ENCODE results near the gene GPATCH3.
A peak's percentile ranks its signal among the peaks of the same experiment; 100 is the strongest.
"Not testable (repeated sequence)": the region's sequence is repeated elsewhere in the genome, so short reads cannot be mapped to it uniquely, and the experiment has no call there.

The GPATCH3 gene

DNA sequence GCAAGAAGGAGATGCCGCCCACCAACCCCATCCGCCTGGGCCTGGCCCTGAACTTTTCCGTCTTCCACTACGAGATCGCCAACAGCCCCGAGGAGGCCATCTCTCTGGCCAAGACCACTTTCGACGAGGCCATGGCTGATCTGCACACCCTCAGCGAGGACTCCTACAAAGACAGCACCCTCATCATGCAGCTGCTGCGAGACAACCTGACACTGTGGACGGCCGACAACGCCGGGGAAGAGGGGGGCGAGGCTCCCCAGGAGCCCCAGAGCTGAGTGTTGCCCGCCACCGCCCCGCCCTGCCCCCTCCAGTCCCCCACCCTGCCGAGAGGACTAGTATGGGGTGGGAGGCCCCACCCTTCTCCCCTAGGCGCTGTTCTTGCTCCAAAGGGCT is 36.6 kb downstream of the GPATCH3 start:
- DNase-seq, result no peak

DNA sequence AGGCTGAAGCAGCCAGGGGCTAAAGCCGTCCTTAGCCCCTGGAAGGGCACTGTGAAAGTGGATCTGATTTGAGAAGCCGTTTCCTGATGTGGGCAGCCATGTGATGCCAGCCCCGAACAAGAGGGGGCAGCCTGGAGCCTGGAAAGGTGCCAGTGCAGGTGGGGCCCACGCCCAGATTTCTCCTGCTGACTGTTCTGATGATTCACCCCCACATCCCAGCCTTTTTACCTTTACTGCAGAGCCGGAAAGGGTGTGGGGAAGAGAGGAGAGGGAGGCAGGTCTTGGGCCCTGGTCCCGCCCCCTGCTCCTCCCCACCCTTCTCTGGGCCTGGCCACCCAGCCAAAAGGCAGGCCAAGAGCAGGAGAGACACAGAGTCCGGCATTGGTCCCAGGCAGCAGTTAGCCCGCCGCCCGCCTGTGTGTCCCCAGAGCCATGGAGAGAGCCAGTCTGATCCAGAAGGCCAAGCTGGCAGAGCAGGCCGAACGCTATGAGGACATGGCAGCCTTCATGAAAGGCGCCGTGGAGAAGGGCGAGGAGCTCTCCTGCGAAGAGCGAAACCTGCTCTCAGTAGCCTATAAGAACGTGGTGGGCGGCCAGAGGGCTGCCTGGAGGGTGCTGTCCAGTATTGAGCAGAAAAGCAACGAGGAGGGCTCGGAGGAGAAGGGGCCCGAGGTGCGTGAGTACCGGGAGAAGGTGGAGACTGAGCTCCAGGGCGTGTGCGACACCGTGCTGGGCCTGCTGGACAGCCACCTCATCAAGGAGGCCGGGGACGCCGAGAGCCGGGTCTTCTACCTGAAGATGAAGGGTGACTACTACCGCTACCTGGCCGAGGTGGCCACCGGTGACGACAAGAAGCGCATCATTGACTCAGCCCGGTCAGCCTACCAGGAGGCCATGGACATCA is 37.2 kb downstream of the GPATCH3 start, which contains the start of gene SFN:
SFN (plus strand) TSS at position 369 of the 904 bp plus-strand sequence; CDS start at position 433, 64 bp downstream.
- peak; percentile 82 for DNase-seq

DNA sequence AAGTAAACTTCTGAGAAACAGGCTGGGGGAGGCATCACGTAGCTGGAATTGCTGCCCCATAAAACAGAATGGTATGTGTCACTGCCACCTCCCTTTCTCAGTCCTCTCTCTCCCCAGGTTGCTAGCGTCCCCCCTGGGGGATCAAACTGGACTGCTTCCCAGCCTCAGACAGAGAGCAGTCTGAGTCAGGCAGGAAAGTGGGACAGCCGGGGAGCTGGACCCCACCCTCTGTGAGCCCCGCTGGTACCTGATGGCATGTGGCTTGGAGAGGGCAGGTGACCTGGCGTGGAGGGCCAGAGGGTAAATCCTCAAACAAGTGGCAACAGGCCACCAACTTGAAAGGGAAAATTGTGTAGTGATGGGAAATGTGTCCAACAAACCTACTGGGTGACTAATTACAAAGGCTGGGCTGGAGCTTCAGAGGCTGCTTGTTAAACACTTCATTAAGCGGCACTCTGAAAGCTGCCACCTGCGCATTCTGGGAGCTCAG is 38.3 kb downstream of the GPATCH3 start:
- DNase-seq, result no peak

DNA sequence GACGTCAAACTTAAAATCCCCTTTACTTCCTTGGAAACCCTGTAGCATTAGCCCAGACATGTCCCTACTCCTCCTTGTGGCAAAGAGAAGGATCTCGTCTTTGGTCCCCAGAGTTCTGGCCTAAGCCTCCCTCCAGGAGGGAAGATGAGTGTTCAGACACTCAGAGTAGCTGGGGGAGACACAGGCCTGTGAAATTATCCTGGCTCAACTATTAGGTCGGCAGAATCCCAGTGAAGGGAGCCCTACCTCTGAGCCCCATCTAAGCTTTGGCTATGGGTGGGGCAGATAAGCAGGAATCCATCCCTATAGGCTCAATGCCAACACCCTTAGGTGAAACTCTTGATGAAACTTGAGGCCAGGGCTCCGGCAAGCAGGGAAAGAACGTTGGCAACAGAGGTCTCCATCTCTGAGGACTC is 39.0 kb downstream of the GPATCH3 start:
- no peak for DNase-seq

DNA sequence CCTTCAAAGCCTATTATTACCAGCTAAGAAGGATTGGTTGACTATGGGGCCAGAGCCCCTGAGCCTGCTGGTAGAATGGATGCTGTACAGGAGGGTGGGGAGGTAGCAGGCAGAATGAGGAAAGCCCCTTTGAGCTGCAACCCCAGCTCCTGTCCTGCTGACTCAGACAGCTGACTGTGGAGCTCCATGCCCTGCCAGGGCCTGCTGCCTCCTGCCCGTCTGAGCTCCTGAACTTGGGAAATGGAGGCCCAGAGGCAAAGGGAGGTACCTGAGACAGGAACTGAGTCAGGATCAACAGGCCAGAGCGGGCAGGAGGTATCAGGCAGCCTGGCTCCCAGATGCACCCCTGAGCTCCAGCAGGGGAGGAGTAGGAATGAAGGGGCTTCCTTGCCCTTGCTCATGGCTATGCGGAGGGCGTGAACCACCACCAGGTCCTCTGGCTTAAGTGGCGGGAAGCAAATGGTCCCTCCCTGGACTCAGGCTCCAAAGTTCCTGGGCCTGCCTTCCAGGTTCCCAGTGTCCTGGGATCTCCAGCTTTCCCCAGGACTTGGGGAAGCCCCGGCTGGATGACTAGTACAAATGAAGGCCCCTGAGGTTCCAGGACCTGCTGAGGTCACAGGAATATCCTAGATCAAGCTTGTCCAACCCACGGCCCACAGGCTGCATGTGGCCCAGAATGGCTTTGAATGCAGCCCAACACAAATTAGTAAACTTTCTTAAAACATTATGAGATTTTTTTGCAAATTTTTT is 41.2 kb downstream of the GPATCH3 start:
- no peak for DNase-seq

DNA sequence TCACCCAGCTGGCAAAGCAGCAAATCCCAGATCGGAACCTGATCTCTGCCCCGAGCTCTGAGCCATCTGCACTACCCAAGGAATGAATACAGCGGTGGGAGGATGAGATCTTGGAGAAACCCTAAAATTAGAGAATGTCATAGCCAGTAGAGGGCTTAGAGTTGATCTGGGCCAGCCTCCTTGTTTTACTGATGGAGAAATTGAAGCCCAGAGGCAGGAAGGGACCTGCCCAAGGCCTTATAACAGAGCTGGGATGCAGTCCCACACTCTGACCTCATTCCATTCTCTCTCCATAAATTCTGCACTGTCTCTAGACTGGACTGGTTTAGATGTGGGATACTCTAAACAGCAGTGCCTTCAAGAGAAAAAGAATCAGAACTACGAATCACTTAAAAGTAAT is 42.1 kb downstream of the GPATCH3 start:
- no peak for DNase-seq

DNA sequence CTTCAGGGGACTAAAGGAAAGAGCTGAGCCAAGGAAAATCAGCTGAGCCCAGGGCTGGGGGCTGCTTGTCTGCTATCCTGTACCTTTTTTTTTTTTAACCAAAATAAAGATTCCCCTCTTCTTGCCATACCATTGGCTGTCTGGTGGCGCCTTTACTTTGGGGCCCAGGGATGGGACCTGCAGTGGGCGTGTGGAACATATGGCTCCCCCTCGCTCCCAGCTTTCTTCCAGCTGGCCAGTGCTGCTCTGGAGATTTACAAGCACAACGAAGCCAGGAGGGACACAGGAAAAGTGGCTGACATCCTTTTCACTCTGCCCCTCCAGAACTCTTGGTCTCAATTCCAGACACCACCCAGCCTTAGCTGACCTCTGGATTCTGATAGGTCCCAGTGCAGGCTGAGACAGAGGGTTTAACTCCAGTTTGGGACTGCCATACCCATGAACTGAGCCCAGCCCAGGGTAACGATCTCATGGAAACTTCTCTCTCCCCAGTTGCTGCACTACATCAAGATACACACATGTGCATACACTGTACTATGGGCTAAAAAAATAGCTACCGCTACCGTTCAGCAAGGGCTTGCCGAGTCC is 42.7 kb downstream of the GPATCH3 start:
- no peak for DNase-seq

DNA sequence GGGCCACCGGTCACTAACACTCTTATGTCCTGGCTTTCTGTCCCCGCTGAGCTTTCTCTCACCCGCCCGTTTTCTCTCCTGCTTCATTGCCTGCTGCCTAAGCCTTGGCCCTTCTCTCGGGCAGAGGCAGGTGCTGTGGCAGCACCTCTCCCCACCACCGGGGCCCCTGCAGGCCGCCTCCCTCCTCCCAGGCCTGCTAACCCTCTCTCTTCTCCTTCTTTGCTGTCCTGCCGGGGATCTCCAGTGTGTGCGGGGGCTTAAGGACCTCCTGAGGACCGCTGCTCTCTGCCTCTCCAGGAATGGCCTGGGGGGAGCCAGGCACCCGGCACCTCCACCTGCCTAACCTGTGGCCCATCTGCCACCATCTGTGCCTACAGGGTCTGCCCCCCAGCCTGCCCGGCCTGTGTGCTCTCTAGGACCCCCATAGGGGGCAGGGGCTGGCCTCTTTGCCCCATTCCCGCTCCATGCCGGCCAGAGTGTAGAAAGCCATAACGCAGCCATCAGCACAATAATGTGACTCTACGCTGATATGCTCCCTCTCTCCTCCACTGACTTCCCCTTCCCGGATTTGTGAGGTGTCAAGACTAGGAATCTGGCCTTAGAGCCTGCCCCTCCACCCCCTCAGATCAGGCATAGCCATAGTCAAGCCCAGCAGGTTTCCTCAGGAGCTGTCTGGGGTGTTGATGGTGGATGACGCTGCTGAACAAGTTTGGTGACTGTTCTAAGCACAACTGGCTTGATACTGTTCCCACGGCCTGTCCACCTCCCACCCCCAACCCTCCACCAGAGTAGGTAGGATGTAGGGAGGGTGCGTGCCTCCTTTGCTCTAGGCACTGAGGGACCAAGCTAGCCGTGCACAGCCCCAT is 43.4 kb downstream of the GPATCH3 start:
- DNase-seq, result no peak

DNA sequence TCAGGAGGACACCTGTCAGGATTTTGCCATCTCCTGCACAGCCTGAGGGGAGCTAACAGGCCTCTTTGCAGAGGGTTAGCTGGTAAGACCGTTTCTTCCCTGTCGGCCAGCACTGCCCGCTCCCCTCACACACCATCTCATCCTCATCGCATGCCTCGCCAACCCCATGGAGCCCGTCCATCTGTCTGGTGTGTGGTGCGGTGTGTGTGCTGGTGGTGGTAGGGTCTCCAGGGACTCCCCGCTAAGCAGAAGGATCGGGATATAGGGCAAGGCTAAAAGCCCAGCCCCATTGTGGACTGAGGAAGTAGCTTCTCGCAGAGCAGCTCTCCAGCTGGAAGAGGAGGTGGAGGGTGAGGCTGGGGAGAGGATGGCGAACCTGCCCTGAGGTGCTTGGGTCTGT is 44.1 kb downstream of the GPATCH3 start:
- no peak for DNase-seq

- DNase-seq, result no peak
These were observed 44.6 kb downstream of the GPATCH3 start for GRCh38 chr1:26855636-26856035.

DNA sequence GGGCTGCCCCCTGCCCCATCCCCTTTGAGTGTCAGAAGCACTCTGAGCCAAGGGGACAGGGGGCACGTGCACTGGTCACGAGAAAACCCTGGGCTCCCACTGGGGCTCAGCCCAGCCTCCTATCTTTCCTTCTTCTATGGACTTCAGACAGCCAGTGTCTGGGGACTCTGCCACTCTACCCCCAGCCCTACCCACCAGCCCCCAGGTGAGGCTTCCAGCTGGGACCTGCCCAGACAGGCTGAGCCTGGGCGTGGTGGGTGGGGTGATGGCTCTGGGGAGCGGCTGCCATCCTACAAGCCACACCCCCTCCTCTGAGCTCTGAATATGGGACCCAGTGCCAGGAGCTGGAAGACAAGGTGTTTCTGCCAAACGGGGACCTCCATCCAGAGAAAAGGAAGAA is 45.4 kb downstream of the GPATCH3 start:
- DNase-seq, result no peak

- DNase-seq, result no peak
These were observed 46.7 kb downstream of the GPATCH3 start for GRCh38 chr1:26853600-26853999.

DNA sequence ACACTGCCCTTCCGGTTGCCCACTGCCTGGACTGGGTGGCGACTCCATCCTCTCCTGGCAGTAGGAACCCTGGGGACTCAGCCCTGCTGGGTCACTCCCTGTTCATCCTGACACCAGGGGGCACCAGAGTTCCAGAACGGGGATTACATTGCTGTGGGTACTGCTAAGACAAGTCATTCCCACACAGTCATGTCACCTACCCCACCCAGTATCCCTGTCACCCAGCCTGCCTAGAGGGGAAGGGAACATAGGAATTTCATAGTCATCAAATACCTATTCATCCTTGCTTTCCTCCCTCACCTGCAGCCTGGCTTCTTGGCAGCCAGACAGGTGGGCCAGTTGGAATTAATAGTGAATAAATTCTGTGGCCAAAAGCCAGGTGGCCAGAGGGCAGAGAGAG is 47.1 kb downstream of the GPATCH3 start:
- DNase-seq, result peak; percentile 88

GRCh38 chr1:26852701-26853100 is 47.6 kb downstream of the GPATCH3 start:
- DNase-seq, result no peak

DNA sequence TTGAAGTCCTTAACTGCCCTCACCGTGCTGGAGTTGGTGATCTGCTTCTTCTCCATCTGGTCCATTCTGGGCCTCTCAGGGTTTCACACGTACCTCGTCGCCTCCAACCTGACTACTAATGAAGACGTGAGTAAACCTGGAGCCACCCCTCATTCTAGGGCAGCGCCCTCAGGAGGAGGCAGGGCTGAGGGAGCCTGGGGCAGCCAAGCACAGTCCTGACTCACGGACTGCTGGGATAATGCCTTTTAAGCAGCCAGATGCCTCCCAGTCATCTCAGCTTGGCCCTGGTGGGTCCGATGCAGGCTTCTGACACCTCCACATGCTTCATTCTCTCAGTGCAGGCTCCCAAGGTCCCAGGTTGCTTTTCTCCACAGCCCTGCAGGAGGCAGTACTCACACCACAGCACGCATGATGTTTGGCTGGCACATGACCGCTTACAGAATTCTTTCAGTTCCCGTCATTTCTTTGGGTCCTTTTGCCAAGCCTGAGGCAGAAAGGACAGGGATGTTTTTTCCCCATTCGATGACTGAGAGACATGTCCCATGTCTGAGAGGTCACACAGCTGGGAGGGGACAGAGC is 49.1 kb downstream of the GPATCH3 start:
- DNase-seq, result no peak

DNA sequence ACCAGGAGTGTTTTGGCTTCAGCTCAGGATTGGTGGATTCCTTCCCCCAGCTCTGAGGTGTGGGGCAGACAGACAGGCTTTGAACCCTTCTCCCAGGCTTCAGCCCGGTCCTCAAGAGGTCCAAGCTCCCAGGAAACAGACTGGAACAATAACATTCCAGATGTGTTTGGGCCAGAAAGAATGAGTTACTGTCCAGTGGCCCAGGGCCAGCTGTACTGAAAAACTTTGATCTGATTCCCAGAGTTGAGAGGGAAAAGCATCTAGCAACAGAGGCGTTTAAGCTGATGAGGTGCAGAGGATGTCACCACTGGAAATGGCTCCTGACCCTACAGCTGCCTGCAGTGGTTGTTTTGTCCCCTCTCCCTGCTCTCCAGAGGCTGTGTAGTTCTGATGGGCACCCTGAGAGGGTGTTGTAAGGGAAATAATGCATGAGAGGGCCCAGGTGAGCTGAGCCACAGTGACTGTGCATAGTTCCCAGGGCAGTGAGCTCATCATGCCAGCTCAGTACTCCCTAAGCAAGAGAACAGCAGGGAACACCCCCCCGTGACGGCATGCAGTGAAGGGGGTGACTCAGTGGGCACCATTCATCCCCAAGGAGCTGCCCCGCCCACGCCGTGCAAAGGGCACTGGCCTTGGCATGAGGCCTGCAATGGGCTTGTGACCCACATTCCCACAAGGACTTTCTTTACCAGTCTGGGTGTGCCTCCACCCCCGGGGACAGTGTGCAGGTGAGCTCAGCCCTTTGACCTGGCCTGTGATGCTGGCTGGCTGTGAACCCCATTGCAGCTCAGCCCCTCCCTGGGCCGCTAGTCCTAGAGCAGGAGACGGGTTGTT is 51.1 kb downstream of the GPATCH3 start:
- no peak for DNase-seq

DNA sequence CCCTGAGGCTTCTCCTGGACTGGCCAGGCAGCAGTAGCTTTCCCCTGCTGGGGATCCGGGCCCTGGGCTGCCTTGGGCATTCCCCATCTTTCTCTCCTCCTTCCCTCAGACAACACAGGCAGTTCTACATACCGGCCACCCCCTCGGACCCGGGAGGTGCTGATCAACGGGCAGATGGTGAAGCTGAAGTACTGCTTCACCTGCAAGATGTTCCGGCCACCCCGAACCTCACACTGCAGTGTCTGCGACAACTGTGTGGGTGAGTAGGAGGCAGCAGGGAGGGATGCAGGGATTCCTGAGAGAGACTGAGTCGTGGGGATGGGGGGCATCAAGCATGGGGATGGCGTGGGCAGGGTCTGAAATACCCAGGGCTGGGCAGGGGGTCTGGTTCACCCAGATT is 51.8 kb downstream of the GPATCH3 start:
- no peak for DNase-seq

DNA sequence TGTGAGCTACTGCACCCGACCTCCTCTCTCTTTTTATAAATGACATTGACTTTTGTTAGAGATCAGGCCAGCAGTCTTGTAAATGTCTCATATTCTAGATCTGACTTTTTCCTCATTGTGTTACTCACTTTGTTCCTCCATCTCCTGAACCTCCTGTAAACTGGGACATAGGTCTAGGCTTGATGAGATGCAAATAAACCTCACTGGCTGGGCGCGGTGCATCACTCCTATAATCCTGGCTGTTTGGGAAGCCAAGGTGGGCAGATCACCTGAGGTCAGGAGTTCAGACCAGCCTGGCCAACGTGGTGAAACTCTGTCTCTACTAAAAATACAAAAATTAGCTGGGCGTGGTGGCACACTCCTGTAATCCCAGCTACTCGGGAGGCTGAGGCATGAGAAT is 52.4 kb downstream of the GPATCH3 start:
- not testable (repeated sequence) for DNase-seq

- DNase-seq, result no peak
These were observed 55.7 kb downstream of the GPATCH3 start for GRCh38 chr1:26844424-26845196.

All from activated CD8-positive, alpha-beta memory T cell treated with anti-CD3 and anti-CD28 coated beads, Interleukin-2, amount 50 U/mL, for 48 hours (primary cell).